KOPT-K1 (cell line): Measurements from ENCODE around the gene AURKB.
A peak's percentile ranks its signal among the peaks of the same experiment; 100 is the strongest.

Experiments used
- H3K27ac ChIP-seq: fragments of 200-600 bp; sonication (generic); 2 replicates; pipeline ENCODE4 v1.5.1; 2016; ENCODE audit warnings: antibody characterized with exemption, mild to moderate bottlenecking, low read depth, low read length; ENCODE audit not compliant: poor library complexity, severe bottlenecking
- H3K36me3 ChIP-seq: fragments of 200-600 bp; sonication (generic); 2 replicates; pipeline ENCODE4 v1.5.1; 2017; ENCODE audit warnings: antibody characterized with exemption, mild to moderate bottlenecking, low read length, moderate library complexity; ENCODE audit not compliant: insufficient read depth
- H3K9me3 ChIP-seq: fragments of 200-600 bp; sonication (generic); 2 replicates; pipeline ENCODE4 v1.5.1; 2017; ENCODE audit warnings: antibody characterized with exemption, low read length, mild to moderate bottlenecking; ENCODE audit not compliant: insufficient read depth, poor library complexity, severe bottlenecking

Gene AURKB

DNA sequence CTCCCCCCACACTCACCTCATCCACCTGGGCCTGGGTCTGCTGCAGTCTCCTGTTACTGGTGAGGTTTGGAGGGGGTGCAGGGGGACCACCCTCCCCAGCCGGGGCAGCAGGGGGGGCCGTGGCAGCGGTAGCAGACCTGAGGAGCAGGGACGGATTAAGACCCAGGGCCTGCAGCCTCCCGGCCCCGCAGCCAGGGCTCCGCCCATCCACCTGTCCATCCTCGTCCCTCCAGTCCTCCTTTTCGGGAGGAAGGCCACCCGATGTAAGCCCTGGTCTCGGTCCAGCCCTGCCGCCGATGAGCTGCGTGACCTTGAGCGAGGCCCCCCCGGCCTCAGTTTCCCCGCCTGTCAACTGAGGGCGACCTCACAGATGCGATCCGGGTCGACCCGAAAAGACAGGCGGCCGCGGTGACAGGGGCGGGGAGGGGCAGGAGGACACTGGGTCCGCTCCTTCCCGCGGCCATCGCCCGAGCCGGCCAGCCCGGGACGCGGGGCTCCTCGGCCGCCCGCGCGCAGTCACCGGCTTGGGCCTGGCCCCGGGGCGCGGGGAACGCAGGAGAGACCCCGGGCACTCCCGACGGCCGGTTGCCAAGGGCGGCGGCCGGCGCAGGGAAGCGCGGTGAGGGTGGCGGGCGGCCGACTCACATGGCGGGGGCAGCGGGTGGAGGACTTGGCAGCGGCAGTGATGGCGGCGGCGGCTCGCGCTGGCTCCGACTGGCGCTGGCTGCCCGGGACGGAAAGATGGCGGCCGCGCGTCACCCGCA, 48.0 kb downstream of the AURKB start, which contains the start of gene VAMP2:
TSS of gene VAMP2 (minus strand) at position 716 of the 764 bp plus-strand sequence. CDS start at position 647, 69 bp downstream.
- Histone ChIP-seq H3K9me3 (no peaks in the 10 kb centered on the region), H3K27ac (peak within 1 kb of the TSS; percentile 91), H3K36me3 (peaks cover 31% of the 10 kb centered on the region)

GRCh38 chr17:8161289-8162232, 48.8 kb downstream of the AURKB start:
- peak overlapping the region; percentile 91 for H3K27ac ChIP-seq
- H3K9me3 ChIP-seq, result no peaks in the 10 kb centered on the region
- peaks cover 31% of the 10 kb centered on the region for H3K36me3 ChIP-seq

DNA sequence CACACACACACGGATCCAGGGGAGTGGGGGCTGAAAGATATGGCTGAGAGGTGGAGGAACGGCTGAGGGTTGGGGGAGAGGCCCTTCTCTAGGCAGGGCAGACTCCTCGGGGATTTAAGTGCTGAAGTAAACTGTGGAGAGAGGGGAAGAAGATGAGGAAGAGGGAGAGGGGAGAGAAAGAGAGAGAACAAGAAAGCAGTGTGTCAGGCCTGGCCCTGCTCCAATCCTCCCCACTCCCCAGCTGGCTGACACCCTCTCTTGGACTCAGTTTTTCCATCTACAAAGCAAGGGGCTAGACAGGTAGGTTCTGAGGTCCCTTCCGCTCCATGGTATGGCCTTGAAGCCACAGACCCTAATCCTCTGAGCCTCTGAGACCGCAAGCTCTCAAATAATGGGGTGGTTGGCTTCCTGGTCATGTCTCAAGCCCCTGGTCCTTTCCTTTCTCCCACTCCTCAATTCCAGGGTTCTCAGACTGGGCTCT, 49.6 kb downstream of the AURKB start:
- peaks cover 31% of the 10 kb centered on the region for H3K36me3 ChIP-seq
- no peaks in the 10 kb centered on the region for H3K9me3 ChIP-seq
- no peak overlapping the region for H3K27ac ChIP-seq

- Histone ChIP-seq H3K27ac (no peak overlapping the region), H3K36me3 (peaks cover 31% of the 10 kb centered on the region), H3K9me3 (no peaks in the 10 kb centered on the region)
Observed at GRCh38 chr17:8160224-8160577, 50.2 kb downstream of the AURKB start.

- peaks cover 31% of the 10 kb centered on the region for H3K36me3 ChIP-seq
- no peak overlapping the region for H3K27ac ChIP-seq
- no peaks in the 10 kb centered on the region for H3K9me3 ChIP-seq
Observed at GRCh38 chr17:8159459-8160223, 50.7 kb downstream of the AURKB start.

DNA sequence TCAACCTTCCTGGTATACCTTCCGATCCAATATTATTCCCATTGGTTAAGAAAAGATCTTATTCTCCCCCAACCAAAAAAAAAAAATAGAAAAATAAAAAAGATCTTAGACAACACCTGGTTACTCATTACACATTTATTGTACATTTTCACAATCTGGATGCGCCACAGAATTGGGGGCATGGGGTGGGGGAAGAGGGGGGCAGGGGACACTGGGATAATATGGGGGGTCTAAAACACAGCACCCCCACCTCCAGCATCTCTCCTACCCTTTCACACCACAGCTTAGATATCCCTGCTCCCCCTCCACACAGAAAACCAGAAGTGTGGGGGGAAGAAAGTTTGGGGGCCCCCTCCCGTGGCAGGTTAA, 51.4 kb downstream of the AURKB start:
- H3K27ac ChIP-seq, result no peak overlapping the region
- H3K9me3 ChIP-seq, result no peaks in the 10 kb centered on the region
- peaks cover 31% of the 10 kb centered on the region for H3K36me3 ChIP-seq

DNA sequence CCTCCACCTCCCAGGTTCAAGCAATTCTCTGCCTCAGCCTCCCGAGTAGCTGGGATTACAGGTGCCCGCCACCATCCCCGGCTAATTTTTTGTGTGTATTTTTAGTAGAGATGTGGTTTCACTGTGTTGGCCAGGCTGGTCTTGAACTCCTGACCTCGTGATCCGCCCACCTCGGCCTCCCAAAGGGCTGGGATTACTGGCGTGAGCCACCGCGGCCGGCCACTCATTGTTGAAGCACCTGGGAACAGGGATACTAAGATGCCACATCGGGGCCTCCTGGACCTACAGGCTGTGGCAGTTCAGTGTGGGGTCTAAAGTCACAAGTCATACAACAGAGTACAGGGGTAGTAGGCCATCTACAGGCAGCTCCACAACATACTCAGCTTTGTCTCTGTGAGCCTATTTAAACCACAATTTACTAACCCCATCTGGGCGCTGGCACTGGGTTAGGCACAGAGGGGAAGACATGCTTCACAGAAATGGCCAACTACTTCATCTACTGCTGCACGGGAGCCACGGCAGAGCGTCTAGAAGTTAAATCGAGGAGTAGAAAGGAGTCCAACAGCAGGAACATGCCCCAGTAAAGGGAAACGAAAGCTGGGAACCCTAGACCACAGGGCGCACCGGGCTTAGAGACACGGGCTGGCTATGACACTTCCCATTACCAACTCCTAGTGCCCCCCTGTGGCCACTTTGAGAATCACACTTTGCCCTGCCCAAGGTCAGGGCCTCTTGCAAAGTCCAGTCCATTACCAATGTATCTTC, 51.9 kb downstream of the AURKB start:
- Histone ChIP-seq H3K36me3 (peaks cover 31% of the 10 kb centered on the region), H3K9me3 (no peaks in the 10 kb centered on the region), H3K27ac (peak overlapping the region; percentile 38)

DNA sequence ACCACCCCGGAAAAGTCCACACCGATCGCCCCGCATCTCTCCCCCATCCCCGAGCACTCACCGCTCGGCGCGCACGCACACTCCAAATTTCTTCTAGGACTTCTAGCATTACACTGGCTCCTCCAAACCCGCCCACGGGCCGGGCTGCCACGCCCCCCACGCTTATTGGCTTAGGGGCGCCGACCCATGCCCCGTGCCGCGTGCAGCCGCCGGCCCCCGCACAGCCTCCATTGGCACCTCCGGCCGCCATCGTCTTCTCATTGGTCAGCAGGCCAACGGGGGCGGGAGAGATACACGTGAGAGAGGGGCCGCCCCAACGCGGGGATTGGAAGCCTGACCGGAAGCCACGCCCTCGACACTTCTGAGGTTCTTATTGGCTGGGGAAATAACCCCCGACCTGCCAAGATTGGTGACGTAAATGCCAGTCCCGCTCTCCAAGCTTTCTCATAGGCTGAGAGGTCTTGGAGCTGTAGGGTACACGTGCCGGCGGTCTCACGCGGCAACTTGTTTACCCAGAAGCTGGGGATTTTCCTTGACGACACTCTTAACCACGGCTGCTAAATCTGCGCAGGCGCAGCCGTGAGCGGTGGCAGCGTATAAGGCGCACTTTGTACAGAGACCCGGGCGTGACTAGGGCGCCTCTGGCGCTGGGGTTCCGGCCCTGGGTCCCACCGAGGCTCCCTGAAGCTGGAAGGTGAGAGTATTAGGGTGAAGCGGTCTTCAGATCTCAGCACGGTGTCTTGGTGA, 54.0 kb downstream of the AURKB start:
- Histone ChIP-seq H3K9me3 (no peaks in the 10 kb centered on the region), H3K27ac (peak overlapping the region; percentile 66), H3K36me3 (peaks cover 29% of the 10 kb centered on the region)

DNA sequence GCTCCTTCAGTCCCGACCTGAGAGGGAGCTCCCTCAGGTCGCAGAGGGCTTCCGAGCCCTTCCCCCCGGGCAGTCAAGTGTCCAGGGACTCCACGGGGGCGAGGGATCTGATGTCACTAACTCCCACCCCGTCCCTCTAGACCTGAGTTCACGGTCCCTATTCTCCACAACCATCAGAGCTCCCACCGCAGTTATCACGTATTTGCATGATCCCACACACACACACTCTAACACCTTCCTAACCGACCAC, 54.5 kb downstream of the AURKB start:
- Histone ChIP-seq H3K27ac (peak overlapping the region; percentile 41), H3K36me3 (peaks cover 24% of the 10 kb centered on the region), H3K9me3 (no peaks in the 10 kb centered on the region)

DNA sequence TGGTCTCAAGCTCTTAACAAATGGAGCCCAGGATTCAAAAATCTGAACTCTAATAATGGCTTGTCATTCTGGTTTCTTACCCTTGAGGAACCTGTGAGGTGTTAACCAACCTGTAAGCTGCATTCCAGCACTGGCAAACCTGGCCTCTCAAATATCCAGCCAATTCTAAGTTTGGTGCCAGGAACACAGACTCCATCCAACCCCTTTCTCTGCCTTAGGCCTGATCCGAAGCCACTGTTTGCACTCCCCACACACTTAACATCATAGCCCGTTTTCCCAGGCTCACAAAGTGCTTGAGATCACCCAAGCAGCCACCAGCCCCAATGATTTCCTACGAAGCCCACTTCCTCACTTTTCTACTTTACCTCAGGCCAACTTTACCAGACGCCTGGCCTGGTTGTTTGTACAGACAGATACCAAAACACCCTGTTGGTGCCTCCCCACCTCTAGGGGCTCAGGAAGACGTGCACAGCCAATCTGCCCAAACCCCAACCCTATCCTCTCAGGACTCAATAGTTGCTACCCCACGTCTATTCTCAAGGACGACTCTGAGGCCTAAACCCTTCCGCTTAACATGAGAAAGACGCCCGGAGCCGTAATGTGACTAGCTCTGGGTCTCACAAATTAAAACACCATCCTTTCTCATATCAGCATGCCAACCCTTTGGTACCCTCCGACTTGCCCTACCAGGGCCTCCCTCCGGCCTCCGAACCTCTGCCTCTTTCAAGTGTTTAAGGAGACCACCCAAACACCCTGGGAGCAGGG, 55.0 kb downstream of the AURKB start:
- Histone ChIP-seq H3K9me3 (no peaks in the 10 kb centered on the region), H3K36me3 (peaks cover 19% of the 10 kb centered on the region), H3K27ac (peak overlapping the region; percentile 41)
